HEK293 (cell line): Measurements from ENCODE around the gene CPXM2.

Experiments
- CTCF ChIA-PET: fragments of 350-600 bp; formaldehyde crosslinking; extraction: SDS; loops from one replicate; lab custom pipeline; 2021; ENCODE audit warnings: antibody characterized with exemption; lab: Yijun Ruan, JAX
- POLR2A ChIA-PET: fragments of 300-600 bp; formaldehyde crosslinking; extraction: SDS; loops from one replicate; lab custom pipeline; 2020; ENCODE audit warnings: antibody characterized with exemption, inconsistent platforms; lab: Yijun Ruan, JAX
- H3K27ac ChIP-seq: fragments of 200-500 bp; sonication (Bioruptor generic); 2 replicates; pipeline ENCODE4 v1.5.1; 2014; ENCODE audit warnings: low read depth, low read length, control low read depth, inconsistent platforms; ENCODE audit errors: extremely low read depth
- H3K36me3 ChIP-seq, 2 experiments: fragments of 200-500 bp in 1 of 2; sonication (Bioruptor generic) in 1 of 2; 1 replicate in 1 of 2; 2 replicates in 1 of 2; pipeline ENCODE4 v1.5.1; 2014 to 2017; ENCODE audit warnings: inconsistent platforms in 2 of 2, low read length in 2 of 2; ENCODE audit not compliant: control insufficient read depth in 2 of 2, insufficient read depth in 1 of 2
- H3K4me1 ChIP-seq: fragments of 200-500 bp; sonication (Bioruptor generic); 2 replicates; pipeline ENCODE4 v1.5.1; 2014; ENCODE audit warnings: mild to moderate bottlenecking, low read length, inconsistent platforms; ENCODE audit not compliant: control insufficient read depth, insufficient read depth
- H3K4me3 ChIP-seq: 2 replicates; pipeline ENCODE4 v1.5.1; 2011; ENCODE audit warnings: low read depth, mild to moderate bottlenecking, control low read depth, low read length, moderate library complexity
- H3K9me3 ChIP-seq: fragments of 200-500 bp; sonication (Bioruptor generic); 2 replicates; pipeline ENCODE4 v1.5.1; 2014; ENCODE audit warnings: low read depth, low read length, inconsistent platforms; ENCODE audit not compliant: control insufficient read depth, insufficient read depth
- SCRT1 ChIP-seq: fragments of 450-650 bp; formaldehyde crosslinking; IDR thresholded peaks from 2 replicates; pipeline ENCODE4 v1.5.1; 2016; ENCODE audit warnings: missing biosample characterization, missing genetic modification characterization, borderline replicate concordance
- YY2 ChIP-seq: fragments of 450-650 bp; formaldehyde crosslinking; IDR thresholded peaks from 2 replicates; pipeline ENCODE4 v1.5.1; 2016; ENCODE audit warnings: missing biosample characterization, missing genetic modification characterization
- ZEB2 ChIP-seq: fragments of 450-650 bp; formaldehyde crosslinking; IDR thresholded peaks from 2 replicates; pipeline ENCODE4 v1.5.1; 2016; ENCODE audit warnings: missing biosample characterization, missing genetic modification characterization
- ZFHX2 ChIP-seq: fragments of 450-650 bp; formaldehyde crosslinking; conservative IDR thresholded peaks from 2 replicates; pipeline ENCODE4 v1.5.1; 2016; ENCODE audit warnings: missing biosample characterization, missing genetic modification characterization
- ZIC2 ChIP-seq: fragments of 450-650 bp; formaldehyde crosslinking; IDR thresholded peaks from 2 replicates; pipeline ENCODE4 v1.5.1; 2016; ENCODE audit warnings: missing biosample characterization, missing genetic modification characterization
- ZNF132 ChIP-seq: fragments of 450-650 bp; formaldehyde crosslinking; IDR thresholded peaks from 2 replicates; pipeline ENCODE4 v1.5.1; 2017; ENCODE audit warnings: missing biosample characterization, missing genetic modification characterization, borderline replicate concordance
- ZNF146 ChIP-seq: fragments of 450-650 bp; formaldehyde crosslinking; IDR thresholded peaks from 2 replicates; pipeline ENCODE4 v1.5.1; 2016; ENCODE audit warnings: missing biosample characterization, missing genetic modification characterization
- ZNF214 ChIP-seq: fragments of 450-650 bp; formaldehyde crosslinking; IDR thresholded peaks from 2 replicates; pipeline ENCODE4 v1.5.1; 2017; ENCODE audit warnings: missing biosample characterization, mild to moderate bottlenecking, missing genetic modification characterization, borderline replicate concordance
- ZNF23 ChIP-seq: fragments of 450-650 bp; formaldehyde crosslinking; IDR thresholded peaks from 2 replicates; pipeline ENCODE4 v1.5.1; 2016; ENCODE audit warnings: missing biosample characterization, missing genetic modification characterization, borderline replicate concordance
- ZNF404 ChIP-seq: fragments of 450-650 bp; formaldehyde crosslinking; IDR thresholded peaks from 2 replicates; pipeline ENCODE4 v1.5.1; 2017; ENCODE audit warnings: missing biosample characterization, missing genetic modification characterization
- ZNF423 ChIP-seq: fragments of 450-650 bp; formaldehyde crosslinking; IDR thresholded peaks from 2 replicates; pipeline ENCODE4 v1.5.1; 2016; ENCODE audit warnings: missing biosample characterization, missing genetic modification characterization
- ZNF571 ChIP-seq: fragments of 450-650 bp; formaldehyde crosslinking; IDR thresholded peaks from 2 replicates; pipeline ENCODE4 v1.5.0; 2017; ENCODE audit warnings: missing biosample characterization, missing genetic modification characterization
- ZNF623 ChIP-seq: fragments of 450-650 bp; formaldehyde crosslinking; IDR thresholded peaks from 2 replicates; pipeline ENCODE4 v1.5.1; 2016; ENCODE audit warnings: missing biosample characterization, missing genetic modification characterization
- ZNF677 ChIP-seq: fragments of 450-650 bp; IDR thresholded peaks from 2 replicates; pipeline ENCODE4 v1.5.0; 2018; ENCODE audit warnings: missing biosample characterization, mild to moderate bottlenecking, missing genetic modification characterization, moderate library complexity
- ZNF777 ChIP-seq: fragments of 450-650 bp; formaldehyde crosslinking; IDR thresholded peaks from 2 replicates; pipeline ENCODE4 v1.5.1; 2017; ENCODE audit warnings: missing biosample characterization, missing genetic modification characterization, borderline replicate concordance
- ZNF837 ChIP-seq: fragments of 450-650 bp; formaldehyde crosslinking; IDR thresholded peaks from 2 replicates; pipeline ENCODE4 v1.5.1; 2016; ENCODE audit warnings: missing biosample characterization, missing genetic modification characterization
- TF ChIP-seq, protein P1 (sequence below): fragments of 450-650 bp; formaldehyde crosslinking; optimal IDR thresholded peaks from 2 replicates; pipeline ENCODE3; 2016; ENCODE audit warnings: missing biosample characterization, mild to moderate bottlenecking, missing genetic modification characterization
- TF ChIP-seq, protein P2 (sequence below): fragments of 450-650 bp; formaldehyde crosslinking; IDR thresholded peaks from 2 replicates; pipeline ENCODE4 v1.5.1; 2016; ENCODE audit warnings: missing biosample characterization, missing genetic modification characterization

CPXM2 gene

DNA sequence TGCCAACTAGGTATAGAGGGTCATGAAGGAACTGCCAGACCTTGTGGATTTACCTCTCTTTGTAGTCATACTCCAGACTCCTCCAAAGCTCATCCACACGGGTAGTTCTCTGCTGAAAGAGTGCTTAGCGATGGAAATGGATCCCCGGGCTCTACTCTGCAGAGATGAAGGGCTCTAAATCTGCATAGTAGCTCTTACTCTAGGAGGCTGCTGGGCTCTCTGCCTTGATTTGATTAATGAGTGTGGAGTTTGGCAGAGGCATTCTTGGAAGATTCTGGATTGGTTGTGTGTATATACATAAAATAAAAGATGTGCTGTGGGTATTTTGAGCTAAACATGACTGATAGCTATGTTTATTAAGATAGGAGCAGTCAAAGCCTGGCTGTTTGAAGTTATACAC is 21.3 kb upstream of the CPXM2 start:
- H3K36me3 ChIP-seq, result no peaks in the 10 kb centered on the region
- POLR2A ChIA-PET, result no interaction called here
- H3K27ac ChIP-seq, result no peak overlapping the region

GRCh38 chr10:123912466-123912865 is 20.9 kb upstream of the CPXM2 start:
- H3K4me3 ChIP-seq, result no peak overlapping the region
- TF ChIP-seq ZNF146 (tag by site-specific recombination), result no peak
- TF ChIP-seq ZFHX2 (tag by site-specific recombination), result no peak
- no peak for TF ChIP-seq ZNF623 (tag by site-specific recombination)
- no peak for TF ChIP-seq ZNF423 (tag by site-specific recombination)
- TF ChIP-seq, all 188 proteins: peak for 0
- POLR2A ChIA-PET, result no interaction called here
- Histone ChIP-seq H3K4me1 (no peaks in the 10 kb centered on the region; the same call in 1 of the 2 replicates), H3K9me3 (no peaks in the 10 kb centered on the region), H3K27ac (no peak overlapping the region), H3K36me3 (no peaks in the 10 kb centered on the region)
- CTCF ChIA-PET, result interaction anchor here (0.7 to 1.1 kb wide), 2 partner anchors 16 to 330 kb away, joined by 3 to 5 read pairs; no protein-coding TSS in a partner anchor

More for the DNA sequence above, 21.3 kb upstream of the CPXM2 start:
- TF ChIP-seq, protein P1, sequence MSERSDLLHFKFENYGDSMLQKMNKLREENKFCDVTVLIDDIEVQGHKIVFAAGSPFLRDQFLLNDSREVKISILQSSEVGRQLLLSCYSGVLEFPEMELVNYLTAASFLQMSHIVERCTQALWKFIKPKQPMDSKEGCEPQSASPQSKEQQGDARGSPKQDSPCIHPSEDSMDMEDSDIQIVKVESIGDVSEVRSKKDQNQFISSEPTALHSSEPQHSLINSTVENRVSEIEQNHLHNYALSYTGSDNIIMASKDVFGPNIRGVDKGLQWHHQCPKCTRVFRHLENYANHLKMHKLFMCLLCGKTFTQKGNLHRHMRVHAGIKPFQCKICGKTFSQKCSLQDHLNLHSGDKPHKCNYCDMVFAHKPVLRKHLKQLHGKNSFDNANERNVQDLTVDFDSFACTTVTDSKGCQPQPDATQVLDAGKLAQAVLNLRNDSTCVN (tag by site-specific recombination), result no peak
- TF ChIP-seq YY2 (tag by site-specific recombination), result no peak
- no peak for TF ChIP-seq ZNF623 (tag by site-specific recombination)
- TF ChIP-seq ZNF132, result no peak
- no peak for TF ChIP-seq ZNF571 (tag by site-specific recombination)
- TF ChIP-seq, protein P2, sequence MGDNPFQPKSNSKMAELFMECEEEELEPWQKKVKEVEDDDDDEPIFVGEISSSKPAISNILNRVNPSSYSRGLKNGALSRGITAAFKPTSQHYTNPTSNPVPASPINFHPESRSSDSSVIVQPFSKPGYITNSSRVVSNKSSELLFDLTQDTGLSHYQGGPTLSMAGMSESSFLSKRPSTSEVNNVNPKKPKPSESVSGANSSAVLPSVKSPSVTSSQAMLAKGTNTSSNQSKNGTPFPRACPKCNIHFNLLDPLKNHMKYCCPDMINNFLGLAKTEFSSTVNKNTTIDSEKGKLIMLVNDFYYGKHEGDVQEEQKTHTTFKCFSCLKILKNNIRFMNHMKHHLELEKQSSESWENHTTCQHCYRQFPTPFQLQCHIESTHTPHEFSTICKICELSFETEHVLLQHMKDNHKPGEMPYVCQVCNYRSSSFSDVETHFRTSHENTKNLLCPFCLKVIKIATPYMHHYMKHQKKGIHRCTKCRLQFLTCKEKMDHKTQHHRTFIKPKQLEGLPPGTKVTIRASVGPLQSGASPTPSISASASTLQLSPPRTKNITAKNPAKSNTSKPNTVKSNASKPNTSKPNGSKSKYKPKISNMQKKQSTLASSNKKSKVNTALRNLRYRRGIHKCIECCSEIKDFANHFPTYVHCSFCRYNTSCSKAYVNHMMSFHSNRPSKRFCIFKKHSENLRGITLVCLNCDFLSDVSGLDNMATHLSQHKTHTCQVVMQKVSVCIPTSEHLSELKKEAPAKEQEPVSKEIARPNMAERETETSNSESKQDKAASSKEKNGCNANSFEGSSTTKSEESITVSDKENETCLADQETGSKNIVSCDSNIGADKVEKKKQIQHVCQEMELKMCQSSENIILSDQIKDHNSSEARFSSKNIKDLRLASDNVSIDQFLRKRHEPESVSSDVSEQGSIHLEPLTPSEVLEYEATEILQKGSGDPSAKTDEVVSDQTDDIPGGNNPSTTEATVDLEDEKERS, result no peak
- H3K4me3 ChIP-seq, result no peak overlapping the region
- no peaks in the 10 kb centered on the region for H3K9me3 ChIP-seq
- H3K4me1 ChIP-seq, result no peaks in the 10 kb centered on the region
- CTCF ChIA-PET, result interaction anchor here (0.7 to 1.1 kb wide), 2 partner anchors 17 to 330 kb away, joined by 3 to 5 read pairs; no protein-coding TSS in a partner anchor

GRCh38 chr10:123911866-123912265 is 20.3 kb upstream of the CPXM2 start:
- CTCF ChIA-PET, result interaction anchor here (1.1 kb wide), 1 partner anchor 16 kb away, joined by 5 read pairs; no protein-coding TSS in a partner anchor

GRCh38 chr10:123909866-123910265 is 18.3 kb upstream of the CPXM2 start:
- POLR2A ChIA-PET, result no interaction called here
- Histone ChIP-seq H3K27ac (no peak overlapping the region), H3K4me3 (no peak overlapping the region), H3K9me3 (no peaks in the 10 kb centered on the region), H3K36me3 (no peaks in the 10 kb centered on the region), H3K4me1 (peaks cover 8% of the 10 kb centered on the region; the same call in 1 of the 2 replicates)
- CTCF ChIA-PET, result interaction anchor here (1.9 kb wide), 1 partner anchor 13 kb away, joined by 12 read pairs; no protein-coding TSS in a partner anchor
- no peak for TF ChIP-seq ZNF837
- no peak for TF ChIP-seq SCRT1 (tag by site-specific recombination)

More at GRCh38 chr10:123911866-123912265, 20.3 kb upstream of the CPXM2 start:
- Histone ChIP-seq H3K36me3 (no peaks in the 10 kb centered on the region), H3K4me3 (no peak overlapping the region), H3K4me1 (peaks cover 5% of the 10 kb centered on the region; the same call in 1 of the 2 replicates), H3K9me3 (no peaks in the 10 kb centered on the region), H3K27ac (no peak overlapping the region)
- POLR2A ChIA-PET, result no interaction called here
- no peak for TF ChIP-seq ZNF777 (tag by site-specific recombination)
- TF ChIP-seq ZNF23, result no peak
- no peak for TF ChIP-seq ZEB2
- no peak for TF ChIP-seq ZNF677 (tag by site-specific recombination)
- 0 out of 2 replicates have a peak, but pooled peaks have one; percentile 17 for TF ChIP-seq ZIC2 (tag by site-specific recombination)
- TF ChIP-seq ZNF214 (tag by site-specific recombination), result no peak
- no peak for TF ChIP-seq ZNF404 (tag by site-specific recombination)
